K562 (cell line): ENCODE data around the gene PTTG1IP. TPM values are rescaled to one million over a fixed set of nuclear protein-coding genes. Genes with fewer than 3 reads are reported as not detected.
A peak's percentile ranks its signal among the peaks of the same experiment; 100 is the strongest.

Experiments
- ATAC-seq: fragments of 200-7000 bp; cut with Tn5 transposase; 3 replicates; pipeline ENCODE4 v1.9.1; 2020; ENCODE audit warnings: moderate library complexity
- BruUV-seq: library from RNA; stranded (reverse); fragments of 400-500 nt; replicated peaks from 2 replicates; lab custom pipeline; 2021; lab: Mats Ljungman, UMichigan
- CTCF ChIA-PET: fragments of 300-600 bp; formaldehyde crosslinking; extraction: SDS; loops from one replicate; lab custom pipeline; 2021; ENCODE audit warnings: low intra/inter-chr PET ratio; lab: Yijun Ruan, JAX
- POLR2A ChIA-PET: fragments of 300-600, 350-650 bp; sonication (Branson Sonifier 250); formaldehyde crosslinking; extraction: SDS; loops from one replicate; lab custom pipeline; 2021; ENCODE audit warnings: antibody characterized with exemption, inconsistent platforms; lab: Yijun Ruan, JAX
- DNase-seq, 4 experiments: peaks; one replicate each; pipeline versions ENCODE4 v3.0.0 to v3.0.0-alpha.2; 2011 to 2018; ENCODE audit warnings: low spot score in 3 of 4, mixed read lengths in 3 of 4; ENCODE audit errors: extremely low read depth in 1 of 4
- FAIRE-seq: peaks from 2 replicates; lab custom pipeline; 2011; peaks lifted over from hg19 to GRCh38; lab: Jason Lieb, UNC
- H2AFZ ChIP-seq: 2 replicates; pipeline ENCODE4 v1.6.0; 2011; ENCODE audit warnings: low read depth, low read length, control low read depth, inconsistent platforms
- H3K27ac ChIP-seq: fragments of 200-600 bp; 3 replicates; pipeline ENCODE4 v1.8.0; 2011; ENCODE audit warnings: low read depth, mild to moderate bottlenecking, control low read depth, inconsistent platforms, low read length, moderate library complexity, mixed read lengths; ENCODE audit errors: extremely low read depth
- H3K27me3 ChIP-seq, 2 experiments: fragments of 300-600 bp in 1 of 2; 2 replicates in 1 of 2; 3 replicates in 1 of 2; pipeline versions ENCODE4 v1.6.0 to v1.8.0; 2011; ENCODE audit warnings: inconsistent platforms in 2 of 2, low read length in 2 of 2, mild to moderate bottlenecking in 1 of 2, mixed read lengths in 1 of 2, moderate library complexity in 1 of 2; ENCODE audit not compliant: control insufficient read depth in 2 of 2, insufficient read depth in 2 of 2
- H3K36me3 ChIP-seq: fragments of 300-600 bp; 3 replicates; pipeline ENCODE4 v1.8.0; 2011; ENCODE audit warnings: mild to moderate bottlenecking, low read length, inconsistent platforms; ENCODE audit not compliant: control insufficient read depth, insufficient read depth
- H3K4me1 ChIP-seq, 2 experiments: fragments of 200-600 bp in 1 of 2; replicated peaks in 1 of 2; 2 replicates in 1 of 2; 3 replicates in 1 of 2; pipeline versions ENCODE4 v1.5.1 to v1.8.0; 2011; ENCODE audit warnings: inconsistent platforms in 2 of 2, low read length in 2 of 2, mild to moderate bottlenecking in 1 of 2, mixed read lengths in 1 of 2, moderate library complexity in 1 of 2; ENCODE audit not compliant: control insufficient read depth in 2 of 2, insufficient read depth in 2 of 2
- H3K4me2 ChIP-seq: 2 replicates; pipeline ENCODE4 v1.6.1; 2011; ENCODE audit warnings: low read length, control low read depth, inconsistent platforms, mixed read lengths; ENCODE audit not compliant: insufficient read depth
- H3K4me3 ChIP-seq: fragments of 200-600 bp; sonication (generic), shearing (Covaris generic); 2 replicates; pipeline ENCODE4 v1.5.1; 2016; ENCODE audit warnings: control low read depth, inconsistent platforms
- H3K79me2 ChIP-seq: fragments of 200-600 bp; 3 replicates; pipeline ENCODE4 v1.8.0; 2011; ENCODE audit warnings: low read length, inconsistent platforms; ENCODE audit not compliant: control insufficient read depth, insufficient read depth
- H3K9ac ChIP-seq, 2 experiments: 2 replicates each; pipeline versions ENCODE4 v1.6.0 to v1.6.1; 2011; ENCODE audit warnings: low read depth in 2 of 2, low read length in 2 of 2, control low read depth in 1 of 2, inconsistent platforms in 1 of 2, mild to moderate bottlenecking in 1 of 2, mixed read lengths in 1 of 2; ENCODE audit not compliant: insufficient read depth in 1 of 2
- H3K9me1 ChIP-seq: one replicate; pipeline ENCODE4 v1.6.0; 2011; ENCODE audit warnings: inconsistent platforms, mild to moderate bottlenecking, low read length, moderate library complexity; ENCODE audit not compliant: control insufficient read depth, insufficient read depth
- H3K9me3 ChIP-seq: replicated peaks from 2 replicates; pipeline ENCODE4 v1.5.1; 2011; ENCODE audit warnings: low read depth, low read length, inconsistent platforms; ENCODE audit not compliant: control insufficient read depth, insufficient read depth
- H4K20me1 ChIP-seq: replicated peaks from 2 replicates; pipeline ENCODE4 v1.6.1; 2011; ENCODE audit warnings: low read length, inconsistent platforms, mixed read lengths; ENCODE audit not compliant: control insufficient read depth, insufficient read depth
- ATF3 ChIP-seq, 2 experiments: fragments of 450-650 bp in 1 of 2; sonication (generic) in 1 of 2; formaldehyde crosslinking in 1 of 2; IDR thresholded peaks in 1 of 2; conservative IDR thresholded peaks in 1 of 2; 2 replicates each; pipeline versions ENCODE4 v1.6.1 to v1.8.1; 2016 to 2023; ENCODE audit warnings: mild to moderate bottlenecking in 2 of 2, moderate library complexity in 2 of 2, inconsistent platforms in 1 of 2, missing genetic modification reagents in 1 of 2
- BACH1 ChIP-seq: fragments of 200-800 bp; sonication (Bioruptor generic); IDR thresholded peaks from 2 replicates; pipeline ENCODE4 v1.6.1; 2016; ENCODE audit warnings: missing genetic modification characterization, missing compliant biosample characterization
- BRCA1 ChIP-seq, 2 experiments: fragments of 450-650 bp in 1 of 2; sonication (generic) in 1 of 2; formaldehyde crosslinking in 1 of 2; IDR thresholded peaks; 2 replicates each; pipeline versions ENCODE4 v1.5.0 to v1.6.1; 2017 to 2020; ENCODE audit warnings: mild to moderate bottlenecking in 1 of 2, missing genetic modification reagents in 1 of 2
- CBX1 ChIP-seq: sonication (generic); IDR thresholded peaks from 2 replicates; pipeline ENCODE4 v1.6.1; 2016; ENCODE audit warnings: antibody characterized with exemption, low read depth, mild to moderate bottlenecking
- DIDO1 ChIP-seq: fragments of 450-650 bp; IDR thresholded peaks from 2 replicates; pipeline ENCODE4 v1.6.1; 2016; ENCODE audit warnings: low read depth, missing biosample characterization, missing genetic modification characterization
- ELF2 ChIP-seq: fragments of 250-450 bp; sonication (Bioruptor Pico); IDR thresholded peaks from 2 replicates; pipeline ENCODE4 v1.5.0; 2021; ENCODE audit warnings: mild to moderate bottlenecking
- ELK3 ChIP-seq: fragments of 450-650 bp; formaldehyde crosslinking; IDR thresholded peaks from 2 replicates; pipeline ENCODE4 v1.4.0; 2020; ENCODE audit warnings: mild to moderate bottlenecking
- FOXA1 ChIP-seq: fragments of 450-650 bp; IDR thresholded peaks from 2 replicates; pipeline ENCODE4 v1.6.1; 2016; ENCODE audit warnings: mild to moderate bottlenecking, borderline replicate concordance
- GATAD2A ChIP-seq: fragments of 450-650 bp; IDR thresholded peaks from 2 replicates; pipeline ENCODE4 v1.6.1; 2017
- HDAC2 ChIP-seq: fragments of 450-650 bp; IDR thresholded peaks from 2 replicates; pipeline ENCODE4 v1.6.1; 2016; ENCODE audit warnings: mild to moderate bottlenecking
- MCM3 ChIP-seq: fragments of 450-650 bp; IDR thresholded peaks from 2 replicates; pipeline ENCODE4 v1.6.1; 2016
- NCOR1 ChIP-seq: fragments of 450-650 bp; IDR thresholded peaks from 2 replicates; pipeline ENCODE4 v1.6.1; 2016; ENCODE audit warnings: mild to moderate bottlenecking, moderate library complexity
- NRF1 ChIP-seq, 2 experiments: fragments of 450-650 bp; IDR thresholded peaks in 1 of 2; conservative IDR thresholded peaks in 1 of 2; 2 replicates each; pipeline ENCODE4 v1.6.1; 2014; ENCODE audit warnings: mild to moderate bottlenecking in 2 of 2
- PTBP1 ChIP-seq: fragments of 200-400 bp; formaldehyde crosslinking; IDR thresholded peaks from 2 replicates; pipeline ENCODE4 v1.6.1; 2017; ENCODE audit warnings: low read depth, low read length
- SP2 ChIP-seq: IDR thresholded peaks from 2 replicates; pipeline ENCODE4 v1.6.1; 2011; ENCODE audit warnings: mild to moderate bottlenecking, low read depth, low read length, moderate library complexity; ENCODE audit not compliant: poor library complexity, severe bottlenecking; ENCODE audit errors: extremely low read depth
- STAG1 ChIP-seq: sonication (generic); formaldehyde crosslinking; IDR thresholded peaks from 2 replicates; pipeline ENCODE4 v1.5.0; 2020; ENCODE audit warnings: missing genetic modification reagents, borderline replicate concordance
- ZBTB33 ChIP-seq: sonication (generic); formaldehyde crosslinking; IDR thresholded peaks from 2 replicates; pipeline ENCODE4 v1.8.1; 2023; ENCODE audit warnings: mild to moderate bottlenecking, missing genetic modification reagents
- ZFP30 ChIP-seq: fragments of 250-450 bp; sonication (Bioruptor Pico); IDR thresholded peaks from 2 replicates; pipeline ENCODE4 v1.8.0; 2022; ENCODE audit warnings: moderate library complexity, mild to moderate bottlenecking, inconsistent platforms, borderline replicate concordance
- ZNF263 ChIP-seq: sonication (generic); formaldehyde crosslinking; IDR thresholded peaks from 2 replicates; pipeline ENCODE4 v1.8.0; 2022; ENCODE audit warnings: mild to moderate bottlenecking, missing genetic modification reagents, borderline replicate concordance
- ZNF282 ChIP-seq: sonication (generic); formaldehyde crosslinking; IDR thresholded peaks from 2 replicates; pipeline ENCODE4 v1.8.1; 2023; ENCODE audit warnings: missing genetic modification reagents
- WGBS: fragments of 100-300 bp; shearing (Covaris generic); methylation state at CpG from one replicate; pipeline ENCODE4 v1.1.6; 2016; ENCODE audit warnings: low coverage, mixed read lengths; ENCODE audit not compliant: insufficient coverage; ENCODE audit errors: missing lambda C conversion rate; 5-methylcytosine and 5-hydroxymethylcytosine counted together
- in situ Hi-C: fragments of 300-500 bp; cut with MboI; formaldehyde crosslinking; loops from 4 replicates; pipeline ENCODE4 v1.15.0; 2018; ENCODE audit warnings: inconsistent platforms, mixed read lengths
- intact Hi-C: fragments of 100-400 bp; cut with micrococcal nuclease; formaldehyde crosslinking; loops from 2 replicates; pipeline ENCODE4 v1.14.2; 2022
- polyA plus RNA-seq, 8 experiments: library from polyadenylated mRNA; depleted of rRNA in 4 of 8; stranded (reverse) in 5 of 8; unstranded in 3 of 8; fragments of >200 nt; fragmentation: Nextera tagmentation in 2 of 8; fragmentation: Illumina TruSeq in 1 of 8; extraction: Ambion mirVana in 2 of 8; extraction: Trizol in 1 of 8; gene quantifications; 2 replicates each; pipeline versions ENCODE4 v1.2.1 to v1.2.3, GENCODE V29; 2011 to 2014; ENCODE audit warnings: inconsistent platforms in 1 of 8, missing spikeins in 1 of 8
- total RNA-seq, 7 experiments: library from RNA; depleted of rRNA in 6 of 7; stranded (reverse); fragments of >200 nt in 6 of 7; fragmentation: Illumina TruSeq in 2 of 7; extraction: Trizol in 2 of 7; gene quantifications; 2 replicates each; pipeline versions ENCODE4 v1.2.1 to v1.2.3, GENCODE V29; 2011 to 2021; ENCODE audit warnings: low replicate concordance in 1 of 7

PTTG1IP gene
- total and polyA plus RNA-seq, 9 of the 15 experiments (the other 6 are each of a cell fraction or from before 2014, with no cell fraction given) = 5.0 to 99.3 (median 82.4) TPM

DNA sequence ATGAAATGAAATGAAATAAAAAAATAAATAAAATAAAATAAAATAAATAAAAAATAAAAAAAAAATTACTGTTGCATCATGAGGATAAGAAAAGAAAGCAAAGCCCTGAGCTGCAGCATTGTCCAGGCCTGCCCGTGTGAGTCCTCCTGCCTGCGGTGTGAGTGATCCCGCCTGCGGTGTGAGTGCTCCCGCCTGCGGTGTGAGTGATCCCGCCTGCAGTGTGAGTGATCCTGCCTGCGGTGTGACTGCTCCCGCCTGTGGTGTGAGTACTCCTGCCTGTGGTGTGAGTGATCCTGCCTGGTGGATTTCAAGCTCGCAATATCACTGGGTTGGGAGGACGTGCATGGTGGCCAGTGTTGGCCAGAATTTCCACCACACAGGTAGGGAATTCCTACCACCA lies 22.4 kb upstream of the PTTG1IP start:
- Histone ChIP-seq H3K79me2 (no peaks in the 10 kb centered on the region), H3K4me1 (peaks cover 6 to 69% of the 10 kb centered on the region in 2 experiments), H4K20me1 (0 out of 2 replicates have a peak, but pooled peaks cover 18% of the 10 kb centered on the region), H3K27me3 (peaks cover 44 to 86% of the 10 kb centered on the region in 2 experiments), H3K9me1 (peaks cover 3% of the 10 kb centered on the region), H3K4me3 (no peak overlapping the region), H3K9ac (no peak overlapping the region), H3K36me3 (no peaks in the 10 kb centered on the region), H3K4me2 (no peak overlapping the region), H3K9me3 (no peaks in the 10 kb centered on the region), H2AFZ (no peak overlapping the region), H3K27ac (no peak overlapping the region)
- DNase-seq (no peak), ATAC-seq (no peak), FAIRE-seq (no peak)
- WGBS = 68% methylated on average over 11 of the region's 11 CpGs
- in situ Hi-C loops = no loop called here
- ChIA-PET POLR2A (interaction anchor here (0.6 to 1.3 kb wide), 4 partner anchors 12 to 78 kb away, joined by 3 to 5 read pairs (median 4); partner anchors contain the start of genes SLX9 and SUMO3), CTCF (no interaction called here)
- intact Hi-C loops = no loop called here
- BruUV-seq = no TSS peak
- no peak for TF ChIP-seq NRF1 (conservative IDR thresholded peaks at IDR 0.05 in 1 of 2, IDR thresholded peaks at IDR 0.05 in 1 of 2)
- no peak for TF ChIP-seq ZFP30 (CRISPR knock-in tag)
- no peak for TF ChIP-seq DIDO1
- TF ChIP-seq GATAD2A = no peak
- TF ChIP-seq ZBTB33 = peak; percentile 84
- TF ChIP-seq ELF2 (CRISPR knock-in tag) = no peak
- TF ChIP-seq ZNF282 (CRISPR knock-in tag) = no peak
- no peak for TF ChIP-seq HDAC2
- no peak for TF ChIP-seq BRCA1 (IDR thresholded peaks at IDR 0.05)
- no peak for TF ChIP-seq BRCA1 (CRISPR knock-in tag; IDR thresholded peaks at IDR 0.05)
- no peak for TF ChIP-seq FOXA1
- TF ChIP-seq ATF3 (IDR thresholded peaks at IDR 0.05) = 0 out of 2 replicates have a peak, but pooled peaks have one; percentile 13
- TF ChIP-seq ATF3 (CRISPR knock-in tag; conservative IDR thresholded peaks at IDR 0.05) = no peak
- TF ChIP-seq ZNF263 (CRISPR knock-in tag) = peak; percentile 97
- no peak for TF ChIP-seq CBX1
- TF ChIP-seq MCM3 = no peak
- no peak for TF ChIP-seq PTBP1
- no peak for TF ChIP-seq SP2
- no peak for TF ChIP-seq BACH1 (tag)
- TF ChIP-seq STAG1 (CRISPR knock-in tag) = no peak
- TF ChIP-seq NCOR1 = no peak
- no peak for TF ChIP-seq ELK3 (CRISPR knock-in tag)
